Stimulated activated CD8-positive, alpha-beta memory T cell treated with anti-CD3 and anti-CD28 coated beads, Interleukin-7, amount 100 ng/mL, for 24 hours (primary cell): ENCODE results near the gene SHANK2.

ENCODE experiments used
- DNase-seq: peaks from one replicate; pipeline ENCODE4 v3.0.0-alpha.2; 2020; ENCODE audit warnings: low read depth

Gene SHANK2

DNA sequence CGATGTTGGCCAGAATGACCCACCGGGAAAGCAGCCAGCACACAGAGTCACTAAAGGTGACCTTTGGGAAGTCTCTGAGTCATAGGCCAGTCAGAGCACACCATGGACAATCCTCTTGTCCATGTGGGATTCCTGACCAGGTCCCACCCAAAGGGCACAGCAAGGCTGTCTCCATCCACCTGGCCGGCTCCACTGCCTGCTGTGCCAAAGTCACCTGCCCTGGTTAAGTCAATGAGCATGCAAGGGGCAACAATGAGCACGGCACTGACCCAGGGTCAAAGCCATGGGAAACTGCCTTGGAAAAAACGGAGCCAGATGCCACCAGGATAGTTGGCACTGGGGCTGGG lies 49.8 kb downstream of the SHANK2 start:
- DNase-seq: no peak
